Endothelial cell (in vitro differentiated cells): ENCODE measurements around the gene PDGFC. TPM values are rescaled to one million over a fixed set of nuclear protein-coding genes. Genes with fewer than 3 reads are reported as not detected.

Source experiments
- DNase-seq: peaks from one replicate; pipeline ENCODE4 v3.0.0; 2021; ENCODE audit warnings: low spot score
- H3K27ac Mint-ChIP-seq: one replicate; pipeline ENCODE4 v1.8.0; 2021; ENCODE audit warnings: mixed read lengths, inconsistent platforms; ENCODE audit not compliant: unreplicated experiment
- H3K27me3 Mint-ChIP-seq: one replicate; pipeline ENCODE4 v1.8.0; 2021; ENCODE audit warnings: mild to moderate bottlenecking, moderate library complexity, mixed read lengths, inconsistent platforms; ENCODE audit not compliant: unreplicated experiment
- H3K36me3 Mint-ChIP-seq: one replicate; pipeline ENCODE4 v1.8.0; 2021; ENCODE audit warnings: mild to moderate bottlenecking, low read depth, mixed read lengths, inconsistent platforms; ENCODE audit not compliant: unreplicated experiment
- H3K4me1 Mint-ChIP-seq: one replicate; pipeline ENCODE4 v1.8.0; 2021; ENCODE audit warnings: mild to moderate bottlenecking, mixed read lengths, inconsistent platforms; ENCODE audit not compliant: unreplicated experiment
- H3K4me3 Mint-ChIP-seq: one replicate; pipeline ENCODE4 v1.8.0; 2021; ENCODE audit warnings: mild to moderate bottlenecking, mixed read lengths, inconsistent platforms; ENCODE audit not compliant: unreplicated experiment
- H3K9me3 Mint-ChIP-seq: one replicate; pipeline ENCODE4 v1.8.0; 2021; ENCODE audit warnings: mixed read lengths, inconsistent platforms; ENCODE audit not compliant: unreplicated experiment
- total RNA-seq: library from RNA; stranded (reverse); fragmentation: NEBNext Ultra II Directional; extraction: Animal tissue kit (Norgen Biotek cat#: 25700); gene quantifications from one replicate; pipeline ENCODE4 v1.2.1, GENCODE V29; 2021; ENCODE audit not compliant: unreplicated experiment
- TF ChIP-seq, protein P1 (sequence below): fragments of 200-600 bp; sonication (generic); IDR thresholded peaks from one replicate; pipeline ENCODE4 v1.5.0; 2021; ENCODE audit warnings: antibody characterized with exemption; ENCODE audit not compliant: unreplicated experiment

PDGFC gene
- total RNA-seq, 1 donor from 2014 or later: 22.0 TPM

DNA sequence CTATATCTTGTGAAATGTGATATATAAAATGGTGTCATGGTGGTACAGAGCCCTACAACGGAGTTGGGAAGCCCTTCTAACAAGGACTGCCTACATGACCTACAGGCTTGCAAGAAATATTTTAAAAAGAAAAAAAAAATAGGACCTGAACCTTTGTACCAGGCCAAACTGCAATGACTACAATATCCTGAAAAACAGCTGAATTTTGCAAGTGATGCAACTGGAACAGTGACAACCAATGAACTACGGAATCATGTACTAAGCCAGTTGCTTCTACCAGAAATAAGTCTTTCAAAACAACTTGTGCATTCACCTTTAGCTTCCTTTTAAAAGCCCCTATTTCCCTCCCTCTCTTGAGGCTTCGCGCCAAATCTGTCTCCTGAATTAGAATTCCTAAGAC, 58.4 kb downstream of the PDGFC start:
- DNase-seq: no peak
- Mint-ChIP-seq H3K27ac (no peak overlapping the region), H3K36me3 (peaks cover 10% of the 10 kb centered on the region), H3K4me3 (peak overlapping the region; percentile 47), H3K9me3 (no peaks in the 10 kb centered on the region), H3K4me1 (peaks cover 17% of the 10 kb centered on the region), H3K27me3 (no peaks in the 10 kb centered on the region)
- TF ChIP-seq, protein P1, sequence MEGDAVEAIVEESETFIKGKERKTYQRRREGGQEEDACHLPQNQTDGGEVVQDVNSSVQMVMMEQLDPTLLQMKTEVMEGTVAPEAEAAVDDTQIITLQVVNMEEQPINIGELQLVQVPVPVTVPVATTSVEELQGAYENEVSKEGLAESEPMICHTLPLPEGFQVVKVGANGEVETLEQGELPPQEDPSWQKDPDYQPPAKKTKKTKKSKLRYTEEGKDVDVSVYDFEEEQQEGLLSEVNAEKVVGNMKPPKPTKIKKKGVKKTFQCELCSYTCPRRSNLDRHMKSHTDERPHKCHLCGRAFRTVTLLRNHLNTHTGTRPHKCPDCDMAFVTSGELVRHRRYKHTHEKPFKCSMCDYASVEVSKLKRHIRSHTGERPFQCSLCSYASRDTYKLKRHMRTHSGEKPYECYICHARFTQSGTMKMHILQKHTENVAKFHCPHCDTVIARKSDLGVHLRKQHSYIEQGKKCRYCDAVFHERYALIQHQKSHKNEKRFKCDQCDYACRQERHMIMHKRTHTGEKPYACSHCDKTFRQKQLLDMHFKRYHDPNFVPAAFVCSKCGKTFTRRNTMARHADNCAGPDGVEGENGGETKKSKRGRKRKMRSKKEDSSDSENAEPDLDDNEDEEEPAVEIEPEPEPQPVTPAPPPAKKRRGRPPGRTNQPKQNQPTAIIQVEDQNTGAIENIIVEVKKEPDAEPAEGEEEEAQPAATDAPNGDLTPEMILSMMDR: no peak

DNA sequence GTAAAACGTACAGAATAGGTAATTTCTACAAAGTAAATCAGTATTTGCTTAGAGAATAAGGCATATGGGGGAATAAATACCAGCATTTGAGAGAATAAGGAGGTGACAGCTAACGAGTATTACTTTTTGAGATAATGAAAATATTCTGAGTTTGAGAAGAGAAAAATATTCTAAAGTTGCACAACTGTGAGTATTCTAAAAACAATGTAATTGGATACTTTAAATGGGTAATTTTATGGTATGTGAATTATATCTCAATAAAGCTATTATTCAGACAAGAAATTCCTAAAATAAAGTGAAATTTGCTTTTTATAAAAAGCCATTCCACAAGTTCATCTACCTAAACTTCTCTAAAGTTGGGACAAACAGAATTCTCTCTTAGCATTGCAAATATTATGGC, 62.6 kb downstream of the PDGFC start:
- Mint-ChIP-seq H3K4me1 (peaks cover 13% of the 10 kb centered on the region), H3K27ac (no peak overlapping the region)

DNA sequence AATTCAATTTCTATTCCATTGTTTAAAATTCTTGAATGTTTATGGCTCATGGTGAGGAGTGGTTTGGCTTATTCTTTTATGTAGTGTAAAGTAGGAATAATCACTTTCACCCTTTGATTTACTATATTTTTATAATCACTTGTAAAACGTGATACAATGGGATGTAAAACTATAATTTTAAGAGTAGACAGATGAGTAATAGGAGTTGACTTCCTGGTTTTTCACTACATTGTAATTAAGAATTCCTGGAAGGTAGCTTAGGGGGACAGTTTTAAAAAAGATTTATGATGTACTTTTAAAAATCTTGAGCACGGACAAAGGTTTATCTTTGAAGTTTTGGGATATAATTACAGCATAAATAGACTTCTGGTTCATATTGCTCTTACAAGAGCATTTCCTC, 65.3 kb downstream of the PDGFC start:
- Mint-ChIP-seq H3K4me3 (no peak overlapping the region), H3K27me3 (no peaks in the 10 kb centered on the region), H3K9me3 (no peaks in the 10 kb centered on the region), H3K36me3 (no peaks in the 10 kb centered on the region), H3K4me1 (no peaks in the 10 kb centered on the region), H3K27ac (no peak overlapping the region)
- TF ChIP-seq, protein P1: no peak
- no peak for DNase-seq

More for the DNA sequence above, 62.6 kb downstream of the PDGFC start:
- DNase-seq: no peak
- H3K9me3 Mint-ChIP-seq: no peaks in the 10 kb centered on the region
- TF ChIP-seq, protein P1: no peak
- peaks cover 5% of the 10 kb centered on the region for H3K36me3 Mint-ChIP-seq
- H3K27me3 Mint-ChIP-seq: no peaks in the 10 kb centered on the region
- H3K4me3 Mint-ChIP-seq: no peak overlapping the region

GRCh38 chr4:156901871-156902270, 69.7 kb downstream of the PDGFC start:
- Mint-ChIP-seq H3K4me1 (peaks cover 16% of the 10 kb centered on the region), H3K36me3 (no peaks in the 10 kb centered on the region), H3K9me3 (no peaks in the 10 kb centered on the region), H3K27ac (no peak overlapping the region), H3K27me3 (no peaks in the 10 kb centered on the region), H3K4me3 (no peak overlapping the region)
- TF ChIP-seq, protein P1: no peak
- no peak for DNase-seq

- TF ChIP-seq, protein P1: no peak
- Mint-ChIP-seq H3K27ac (peak overlapping the region; percentile 48), H3K4me3 (no peak overlapping the region), H3K36me3 (no peaks in the 10 kb centered on the region), H3K27me3 (no peaks in the 10 kb centered on the region), H3K4me1 (peaks cover 23% of the 10 kb centered on the region), H3K9me3 (no peaks in the 10 kb centered on the region)
- no peak for DNase-seq
These were observed 73.1 kb downstream of the PDGFC start for GRCh38 chr4:156898373-156899117.
